LoVo (cell line): ENCODE measurements around the gene SIX2.

Experiments used
- DNase-seq: peaks from one replicate; pipeline ENCODE4 v3.0.0-alpha.2; 2016; ENCODE audit warnings: low spot score

Gene SIX2

DNA sequence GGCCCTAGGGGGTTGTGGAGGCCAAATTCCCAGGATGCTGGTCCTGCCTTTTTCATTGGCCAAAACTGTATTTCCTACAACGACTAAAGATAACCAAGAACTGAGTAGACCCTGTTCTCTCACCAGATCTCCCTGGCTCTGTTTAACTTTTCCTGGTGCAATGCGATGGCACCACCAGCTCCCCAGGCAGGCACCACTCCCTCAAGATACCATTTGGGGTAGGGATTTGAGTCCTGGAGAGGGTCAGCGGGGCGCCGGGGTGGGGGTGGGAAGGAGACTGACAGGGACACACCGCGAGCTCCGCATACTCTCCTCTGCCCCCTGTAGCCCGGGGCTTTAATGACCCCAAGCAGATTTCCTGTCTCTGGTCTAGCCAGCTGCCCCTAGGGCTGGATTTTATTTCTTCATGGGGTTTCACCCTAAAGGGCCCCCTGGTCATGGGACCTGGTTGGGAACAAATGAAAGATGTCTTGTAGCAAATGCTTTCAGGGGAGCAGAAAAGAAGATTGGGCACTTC is 7.3 kb downstream of the SIX2 start:
- DNase-seq = no peak

DNA sequence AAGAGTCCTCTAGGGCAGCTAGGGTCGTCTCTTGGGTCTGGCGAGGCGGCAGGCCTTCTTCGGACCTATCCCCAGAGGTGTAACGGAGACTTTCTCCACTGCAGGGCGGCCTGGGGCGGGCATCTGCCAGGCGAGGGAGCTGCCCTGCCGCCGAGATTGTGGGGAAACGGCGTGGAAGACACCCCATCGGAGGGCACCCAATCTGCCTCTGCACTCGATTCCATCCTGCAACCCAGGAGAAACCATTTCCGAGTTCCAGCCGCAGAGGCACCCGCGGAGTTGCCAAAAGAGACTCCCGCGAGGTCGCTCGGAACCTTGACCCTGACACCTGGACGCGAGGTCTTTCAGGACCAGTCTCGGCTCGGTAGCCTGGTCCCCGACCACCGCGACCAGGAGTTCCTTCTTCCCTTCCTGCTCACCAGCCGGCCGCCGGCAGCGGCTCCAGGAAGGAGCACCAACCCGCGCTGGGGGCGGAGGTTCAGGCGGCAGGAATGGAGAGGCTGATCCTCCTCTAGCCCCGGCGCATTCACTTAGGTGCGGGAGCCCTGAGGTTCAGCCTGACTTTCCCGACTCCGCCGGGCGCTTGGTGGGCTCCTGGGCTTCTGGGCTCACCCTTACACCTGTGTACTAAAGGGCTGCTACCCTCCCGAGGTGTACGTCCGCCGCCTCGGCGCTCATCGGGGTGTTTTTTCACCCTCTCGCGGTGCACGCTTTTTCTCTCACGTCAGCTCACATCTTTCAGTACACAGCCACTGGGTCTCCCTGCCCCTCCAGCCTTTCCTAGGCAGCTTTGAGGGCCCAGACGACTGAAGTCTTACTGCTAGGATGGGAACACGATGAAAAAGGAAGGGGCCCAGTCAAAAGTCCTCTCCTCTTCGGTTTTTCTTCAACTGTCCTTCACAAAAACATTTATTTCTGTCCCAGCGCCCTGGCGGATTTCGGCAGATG is 8.1 kb downstream of the SIX2 start:
- no peak for DNase-seq

DNA sequence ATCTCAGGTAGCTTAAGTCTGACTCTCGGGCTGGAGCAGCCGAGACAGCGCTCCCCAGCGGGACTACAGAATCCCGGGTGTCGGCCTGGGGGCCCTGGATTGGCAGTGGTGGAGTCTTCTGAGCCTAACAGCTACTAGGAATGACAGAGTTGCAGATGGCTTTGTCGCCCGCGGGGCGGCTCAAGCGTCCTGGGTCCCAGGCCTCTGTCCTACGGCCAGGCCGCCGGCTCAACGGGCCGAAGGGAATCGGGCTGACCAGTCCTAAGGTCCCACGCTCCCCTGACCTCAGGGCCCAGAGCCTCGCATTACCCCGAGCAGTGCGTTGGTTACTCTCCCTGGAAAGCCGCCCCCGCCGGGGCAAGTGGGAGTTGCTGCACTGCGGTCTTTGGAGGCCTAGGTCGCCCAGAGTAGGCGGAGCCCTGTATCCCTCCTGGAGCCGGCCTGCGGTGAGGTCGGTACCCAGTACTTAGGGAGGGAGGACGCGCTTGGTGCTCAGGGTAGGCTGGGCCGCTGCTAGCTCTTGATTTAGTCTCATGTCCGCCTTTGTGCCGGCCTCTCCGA is 8.8 kb downstream of the SIX2 start:
- DNase-seq = no peak

DNA sequence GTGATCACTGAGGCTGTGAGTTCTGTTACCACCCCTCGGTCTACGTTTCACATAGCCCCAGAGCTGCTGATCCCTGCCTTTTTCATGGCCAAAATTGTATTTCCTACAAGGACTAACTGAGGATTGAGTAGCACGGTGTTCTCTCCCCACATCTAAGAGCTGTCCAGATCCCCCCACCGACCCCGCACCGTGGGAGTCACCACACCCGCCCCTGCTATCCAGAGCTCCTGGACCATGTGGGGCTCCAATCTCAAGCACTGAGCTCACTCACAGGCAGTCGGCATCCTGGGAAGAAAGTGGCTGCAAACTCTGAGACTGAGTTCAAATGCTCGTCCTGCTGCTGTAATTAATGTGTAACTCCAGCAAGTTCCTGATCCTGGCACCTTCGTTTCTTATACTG is 9.7 kb downstream of the SIX2 start:
- no peak for DNase-seq

DNA sequence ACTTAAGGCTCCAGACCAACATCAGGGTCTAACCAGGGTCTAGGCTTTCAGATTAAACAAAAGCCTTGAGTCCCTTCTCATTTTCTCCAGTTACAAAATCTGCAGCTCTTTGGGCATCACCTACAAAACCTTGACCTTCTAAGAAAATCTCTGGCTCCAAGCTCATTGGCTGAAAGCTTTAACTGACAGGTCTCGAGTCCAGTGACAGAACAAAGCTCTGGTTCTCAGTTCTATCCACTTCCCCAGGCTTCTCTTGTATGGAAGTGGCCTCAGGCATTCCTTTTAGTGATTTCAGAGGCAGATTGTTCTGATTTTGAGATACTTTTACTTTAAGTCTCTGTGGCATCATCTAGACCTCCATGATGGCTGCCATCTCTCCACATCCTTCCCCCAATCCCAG is 11.3 kb downstream of the SIX2 start:
- DNase-seq = no peak

DNA sequence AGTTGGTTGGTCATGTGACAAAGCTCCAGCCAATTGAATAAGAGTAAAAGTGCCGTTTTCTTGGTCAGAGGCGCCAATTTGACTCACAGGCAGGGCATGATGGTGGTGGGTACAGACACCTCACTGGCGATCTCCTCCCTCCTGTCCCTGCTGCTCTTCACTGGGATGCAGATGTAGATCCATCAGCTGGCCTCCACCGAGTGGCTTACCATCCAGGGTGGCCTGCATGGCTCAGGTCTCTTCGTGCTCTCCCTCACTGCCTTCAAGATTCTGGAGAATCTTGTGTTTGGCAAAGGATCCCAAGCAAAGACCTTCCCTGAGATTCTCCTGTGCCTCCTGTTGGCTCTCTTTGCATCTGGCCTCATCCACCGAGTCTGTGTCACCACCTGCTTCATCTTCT is 12.9 kb downstream of the SIX2 start:
- DNase-seq = no peak

DNA sequence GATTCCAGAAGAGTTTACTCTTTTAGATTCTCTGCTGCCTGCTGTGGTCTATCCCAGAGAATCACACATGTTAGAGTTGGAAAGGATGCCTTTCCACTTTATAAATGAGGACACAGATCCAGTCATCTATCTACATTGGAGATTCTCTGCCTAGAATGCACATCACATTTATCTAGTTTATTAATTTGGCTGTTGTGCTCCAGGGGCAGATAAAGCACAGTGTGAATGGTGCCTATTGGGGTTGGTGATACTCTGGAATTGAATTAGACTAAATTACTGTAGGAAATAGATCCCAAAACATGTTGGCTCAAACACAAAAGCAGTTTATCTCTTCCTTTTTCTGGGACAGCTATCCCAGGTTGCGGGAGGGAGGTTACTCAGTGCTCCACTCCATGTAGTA is 14.9 kb downstream of the SIX2 start:
- DNase-seq = no peak

DNA sequence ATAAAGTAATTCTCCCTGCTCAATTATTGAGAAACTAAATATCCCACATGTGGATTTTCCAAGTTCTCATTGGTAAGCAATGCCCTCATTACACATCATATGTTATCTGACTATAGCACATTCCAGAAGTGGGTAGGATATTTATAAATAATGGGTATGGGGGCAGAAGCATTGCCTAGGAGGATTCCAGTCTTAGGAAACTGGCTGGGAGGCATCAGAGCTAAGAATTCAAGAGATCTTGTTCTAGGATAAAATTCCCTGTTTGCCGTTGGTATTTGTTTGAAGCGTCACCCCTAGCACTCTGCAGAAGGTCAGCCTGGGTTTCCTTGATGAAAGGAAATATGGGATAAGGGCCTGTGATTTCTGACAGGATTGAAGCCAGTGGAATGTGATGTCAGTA is 20.1 kb downstream of the SIX2 start:
- no peak for DNase-seq

DNA sequence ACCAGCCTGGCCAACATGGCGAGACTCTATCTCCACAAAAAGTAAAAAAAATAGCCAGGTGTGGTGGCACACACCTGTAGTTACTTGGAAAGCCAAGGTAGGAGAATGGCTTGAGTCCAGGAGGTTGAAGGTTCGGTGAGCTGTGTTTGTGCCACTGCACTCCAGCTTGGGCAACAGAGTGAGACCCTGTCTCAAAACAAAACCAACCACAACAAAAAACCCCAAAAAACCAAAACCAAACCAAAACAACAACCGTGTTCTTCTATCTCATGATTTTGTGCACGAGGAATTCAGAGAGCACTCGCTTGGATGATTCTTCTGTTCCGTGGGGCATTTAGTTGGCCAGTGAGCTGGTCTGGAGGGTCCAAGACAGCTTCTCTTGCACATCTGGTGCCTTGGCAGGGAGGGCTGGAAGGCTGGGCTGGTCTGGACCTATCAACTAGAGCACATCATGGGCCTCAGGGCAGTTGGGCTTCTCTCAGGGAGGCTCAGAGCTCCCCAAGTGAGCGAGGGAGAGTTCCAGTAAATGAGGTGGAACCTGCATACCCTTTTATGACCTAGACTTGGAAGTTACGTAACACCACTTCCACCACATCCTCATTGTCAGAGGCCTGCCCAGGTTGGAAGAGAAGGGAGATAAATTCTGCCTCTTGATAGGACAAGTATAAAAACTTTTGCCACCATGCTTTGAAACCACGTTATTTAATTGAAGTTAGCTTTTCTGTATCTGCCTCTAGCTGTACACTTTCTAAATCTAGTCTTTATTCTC is 25.2 kb downstream of the SIX2 start:
- no peak for DNase-seq

DNA sequence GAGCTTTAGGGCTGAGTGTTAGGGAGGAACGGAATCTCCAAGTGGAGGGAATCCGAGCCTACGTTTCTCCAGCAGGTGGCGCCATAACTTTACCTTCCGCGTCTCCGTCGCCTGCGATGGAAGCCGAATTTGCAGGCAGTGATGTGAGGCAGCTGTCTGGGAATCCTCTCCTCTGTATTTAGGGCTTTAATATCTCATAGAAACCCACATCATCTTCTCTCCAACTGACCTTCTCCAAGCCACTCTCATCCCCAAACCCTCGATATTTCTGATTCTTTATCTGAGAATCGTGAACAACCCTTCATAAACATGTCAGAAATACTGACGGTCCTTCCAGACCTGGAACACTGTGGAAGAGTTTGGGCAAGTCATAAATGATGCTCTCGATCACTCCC is 27.5 kb downstream of the SIX2 start:
- DNase-seq = peak; percentile 78

DNA sequence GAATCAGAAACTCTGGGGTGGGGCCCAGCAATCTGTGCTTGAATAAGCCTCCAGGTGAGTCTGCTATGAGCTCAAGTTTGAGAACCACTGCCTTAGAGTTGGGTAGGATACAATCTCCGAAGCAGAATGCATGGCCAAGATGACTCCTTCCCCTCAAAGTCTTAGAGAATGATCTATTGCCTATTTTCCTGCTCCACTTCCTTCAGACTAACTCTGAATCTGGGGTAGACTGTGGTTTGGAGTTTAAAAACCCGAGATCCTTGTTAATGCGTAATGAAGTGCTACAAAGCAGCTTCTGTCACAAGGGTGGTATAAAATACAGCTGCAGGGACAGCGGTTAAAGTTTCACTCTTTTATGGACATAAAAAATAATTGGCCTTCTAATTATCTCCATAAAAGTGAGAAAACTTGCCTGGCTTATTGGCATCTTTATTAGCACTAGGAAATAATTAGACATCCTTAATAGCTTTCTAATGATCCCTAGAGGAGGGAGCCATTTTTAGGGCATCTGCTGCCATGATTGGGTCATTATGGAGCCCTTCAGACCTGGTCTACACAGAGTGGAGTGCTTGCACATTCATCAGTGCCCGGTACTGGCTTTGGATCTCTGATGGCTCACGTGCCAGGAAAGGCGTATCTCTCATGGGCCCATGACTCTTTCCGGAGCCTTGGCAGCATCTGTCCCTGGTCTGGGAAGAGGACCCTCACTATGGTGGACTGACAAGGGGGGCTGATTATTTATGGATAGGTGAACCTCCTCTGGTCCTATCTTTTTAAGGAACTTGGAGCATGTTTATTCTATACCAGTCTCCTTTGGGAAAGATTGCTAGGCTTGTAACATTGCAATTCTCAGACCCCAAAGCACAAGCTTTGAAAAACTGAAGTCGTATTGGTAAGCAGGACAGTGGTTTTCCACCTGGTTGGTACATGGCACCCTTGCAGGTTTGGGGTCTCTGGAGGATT is 28.2 kb downstream of the SIX2 start:
- no peak for DNase-seq

DNA sequence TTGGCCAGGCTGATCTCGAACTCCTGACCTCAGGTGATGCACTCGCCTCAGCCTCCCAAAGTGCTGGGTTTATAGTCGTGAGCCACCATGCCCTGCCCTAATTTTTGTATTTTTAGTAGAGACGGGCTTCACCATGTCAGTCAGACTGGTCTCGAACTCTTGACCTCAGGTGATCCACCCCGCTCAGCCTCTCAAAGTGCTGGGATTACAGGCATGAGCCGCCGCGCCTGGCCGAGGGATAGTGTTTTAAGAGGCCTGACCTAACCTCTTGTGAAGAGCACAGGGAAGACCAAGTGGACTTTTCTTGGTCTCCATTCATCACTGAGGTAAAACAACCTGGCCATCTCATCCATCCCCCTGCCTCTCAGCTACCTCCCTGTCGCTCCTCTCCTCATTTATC is 29.7 kb downstream of the SIX2 start:
- DNase-seq = no peak

DNA sequence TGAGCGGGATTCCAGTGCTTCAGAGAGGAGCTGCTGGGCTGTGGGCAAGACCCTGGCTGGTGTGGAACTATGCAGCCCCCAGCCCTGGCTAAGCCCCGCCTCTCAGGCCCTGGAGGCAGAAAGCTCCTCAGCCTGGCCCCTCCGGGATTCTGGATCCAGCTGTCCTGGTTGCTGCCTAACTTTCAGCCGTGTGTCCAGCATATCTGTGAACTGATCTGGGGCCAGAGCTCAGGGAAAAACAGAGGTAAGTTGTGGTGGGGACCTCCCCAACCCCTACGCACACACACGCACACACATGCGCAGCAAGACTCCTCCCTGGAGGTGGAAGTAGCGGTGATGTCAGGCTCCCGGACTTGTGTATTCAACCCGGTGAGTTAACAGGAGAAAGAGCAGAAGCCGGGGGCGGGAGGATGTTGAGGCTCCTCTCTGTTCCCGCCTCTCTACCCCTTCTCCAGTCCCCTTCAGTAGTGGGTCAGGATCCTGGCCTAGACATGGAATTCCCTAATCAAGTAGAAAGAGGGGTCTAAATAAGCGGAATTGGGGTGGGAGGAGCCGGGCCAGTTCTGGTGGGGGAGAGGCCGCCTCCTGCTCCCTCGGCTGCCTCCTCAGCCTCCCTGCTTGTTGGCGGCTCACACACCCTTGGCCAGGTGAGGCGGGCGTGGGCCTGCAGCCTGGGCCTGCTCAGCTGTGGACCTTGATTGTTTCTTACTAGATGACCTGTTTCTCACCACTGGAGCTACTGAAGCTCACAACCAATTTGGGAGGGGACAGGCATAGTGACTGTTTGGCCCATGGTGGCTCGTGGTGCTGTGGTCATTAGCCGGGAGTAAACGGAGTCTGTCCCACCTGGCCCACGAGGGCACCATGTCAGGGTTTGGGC is 33.4 kb downstream of the SIX2 start:
- DNase-seq = no peak

DNA sequence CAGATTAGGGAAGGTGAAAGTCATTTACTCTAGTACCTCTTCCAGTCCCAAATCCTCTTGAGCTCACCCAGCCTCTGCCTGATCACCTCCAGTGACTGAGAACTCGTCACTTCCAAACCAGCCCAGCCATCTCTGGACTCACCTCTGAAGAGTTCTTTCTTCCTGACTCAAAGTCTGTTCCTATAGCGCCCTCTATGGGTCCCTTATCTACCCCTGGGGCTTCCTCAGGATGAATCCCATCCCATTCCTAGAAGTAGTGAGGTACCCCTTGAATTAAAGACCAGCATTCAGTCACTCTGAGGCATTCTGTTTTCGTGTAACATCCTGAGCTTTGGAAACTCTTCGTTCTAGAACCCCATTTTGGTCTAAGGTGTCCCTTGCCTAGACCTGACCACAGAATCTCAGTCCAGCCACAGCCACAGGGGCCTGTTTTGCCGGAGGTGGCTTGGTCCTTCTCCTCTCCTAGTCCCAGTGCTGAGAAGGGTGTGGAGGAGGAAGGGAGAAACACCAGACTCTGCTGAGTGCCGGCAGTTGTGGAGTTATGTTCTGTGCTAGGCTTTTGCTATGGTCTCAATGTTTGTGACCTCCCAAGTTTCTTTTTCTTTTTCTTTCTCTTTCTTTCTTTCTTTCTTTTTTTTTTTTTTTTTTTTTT is 35.1 kb downstream of the SIX2 start:
- peak; percentile 41 for DNase-seq

DNA sequence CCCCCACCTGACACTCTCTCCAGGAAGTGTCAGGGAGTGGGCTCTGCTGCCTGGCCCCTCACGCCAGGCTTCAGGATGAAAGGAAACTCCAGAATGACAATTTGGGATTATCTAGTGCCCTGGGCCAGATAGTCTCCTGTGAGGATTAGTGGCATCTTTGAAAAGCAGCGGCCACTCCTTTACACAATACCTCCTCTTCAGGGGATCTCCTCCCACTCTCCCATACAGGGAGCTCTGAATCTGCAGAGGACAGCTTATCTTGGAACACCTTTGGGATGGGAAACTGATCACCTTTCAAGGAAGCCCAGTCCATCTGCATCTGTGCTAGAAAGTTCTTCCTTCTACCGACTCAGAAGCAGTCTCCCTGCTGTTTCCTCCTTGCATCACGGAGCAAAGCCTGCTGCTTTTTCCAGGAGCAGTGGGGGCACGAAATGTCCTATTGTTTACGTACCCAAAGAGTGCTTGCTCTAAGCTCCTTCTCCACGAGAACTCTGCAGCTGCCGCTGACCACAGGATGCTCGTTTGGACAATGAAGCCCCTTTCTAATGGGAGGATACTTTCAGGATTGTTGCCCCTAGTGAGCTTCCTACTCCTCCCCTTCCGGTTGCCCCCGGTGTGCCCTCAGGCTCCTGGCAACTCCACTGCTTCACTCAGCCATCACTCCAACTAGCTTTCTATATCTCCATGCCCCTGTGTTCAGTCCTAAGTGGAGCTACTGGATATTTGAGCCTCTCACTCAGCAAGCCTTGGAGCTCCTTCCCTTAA is 36.3 kb downstream of the SIX2 start:
- no peak for DNase-seq

DNA sequence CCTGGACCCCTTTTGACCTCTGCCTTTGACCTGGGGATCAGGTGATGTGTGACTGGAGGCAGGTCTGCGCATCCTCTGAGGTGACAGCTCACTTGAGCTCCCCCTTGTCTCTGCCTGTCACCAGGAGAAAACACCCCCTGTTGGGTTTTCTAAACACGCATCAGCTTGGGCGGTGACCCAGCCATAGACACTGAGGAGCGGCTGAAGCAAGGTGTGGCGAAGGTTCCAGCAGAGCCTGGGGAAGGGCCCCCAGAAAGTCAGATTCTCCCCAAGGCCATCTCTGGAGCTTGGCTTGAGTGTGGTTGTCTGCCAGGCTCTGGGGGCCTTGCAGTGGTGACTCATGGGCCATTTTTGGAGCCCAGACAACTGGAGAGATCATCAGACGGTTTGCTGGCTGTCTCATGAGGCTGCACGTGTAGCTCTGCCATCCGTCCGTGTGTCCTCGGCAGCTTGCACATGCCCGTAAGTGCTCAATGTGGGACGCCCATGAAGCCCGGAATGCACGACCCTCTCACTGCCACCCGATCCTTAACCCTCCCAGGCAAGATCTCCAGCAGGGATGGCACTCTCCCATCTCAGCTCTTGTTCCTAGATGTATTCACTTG is 38.3 kb downstream of the SIX2 start:
- DNase-seq = no peak

DNA sequence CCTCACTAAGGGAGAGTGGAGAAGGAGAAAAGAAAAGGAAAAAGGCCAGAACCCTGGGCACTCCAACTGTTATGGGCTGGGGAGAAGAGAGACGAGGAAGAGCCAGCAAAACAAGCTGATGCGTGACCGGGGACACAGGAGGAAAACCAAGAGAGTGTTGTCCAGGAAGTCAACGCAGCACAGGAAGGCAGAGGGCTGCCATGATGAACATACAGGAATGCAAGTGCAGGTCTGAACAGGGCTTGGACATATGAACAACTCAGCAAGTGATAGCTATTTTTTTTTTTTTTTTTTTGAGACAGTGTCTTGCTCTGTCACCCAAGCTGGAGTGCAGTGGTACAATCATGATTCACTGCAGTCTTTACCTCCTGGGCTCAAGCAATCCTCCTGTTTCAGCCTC is 39.3 kb downstream of the SIX2 start:
- no peak for DNase-seq

DNA sequence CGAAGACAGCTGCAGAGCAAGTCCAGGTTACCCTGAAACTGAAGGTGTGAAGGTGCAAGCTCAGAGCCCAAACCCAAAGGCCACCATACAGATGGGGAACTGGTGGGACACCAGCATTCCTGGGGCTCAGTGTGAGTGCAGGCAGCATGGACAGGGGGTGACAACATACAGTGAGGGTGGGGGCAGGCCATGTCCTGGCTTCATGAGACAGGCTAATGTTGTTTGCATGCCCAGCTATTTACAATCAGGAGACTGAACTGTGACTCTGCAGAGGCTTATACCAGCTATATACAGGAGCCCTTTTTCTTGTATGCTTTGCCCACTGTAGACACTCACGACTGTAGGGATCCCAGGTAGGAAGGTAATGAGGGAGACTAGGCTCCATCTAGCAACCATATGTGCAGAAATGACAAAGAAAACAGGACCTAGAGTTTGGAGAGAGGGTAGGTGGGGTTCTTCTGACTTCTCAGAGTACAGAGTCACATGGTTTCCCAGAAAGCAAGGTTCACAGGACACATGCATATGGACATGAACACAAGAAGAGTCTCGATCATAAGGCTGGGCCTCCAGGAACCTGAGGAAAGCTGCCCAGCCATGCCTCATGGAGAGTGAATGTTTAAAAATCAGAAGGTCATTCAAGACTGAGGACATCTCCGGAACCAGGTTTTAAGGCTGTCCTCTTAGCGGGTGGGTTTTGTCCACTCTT is 41.4 kb downstream of the SIX2 start:
- no peak for DNase-seq
